Subcutaneous abdominal adipose tissue (tissue), 5 donors: ENCODE results near the gene TMCO1.
"Not testable (repeated sequence)": the region's sequence is repeated elsewhere in the genome, so short reads cannot be mapped to it uniquely, and the experiment has no call there.

Experiments used
- H3K27ac ChIP-seq: one replicate; pipeline ENCODE4 v1.7.0; 2013; ENCODE audit warnings: low read depth, mild to moderate bottlenecking, inconsistent platforms, low read length, moderate library complexity
- H3K27me3 ChIP-seq, 5 donors: one replicate each; pipeline ENCODE4 v1.7.0; 2013; ENCODE audit warnings: low read length in 5 of 5, inconsistent platforms in 1 of 5; ENCODE audit not compliant: control insufficient read depth in 5 of 5, insufficient read depth in 4 of 5
- H3K36me3 ChIP-seq, 5 donors: one replicate each; pipeline ENCODE4 v1.7.0; 2013; ENCODE audit warnings: low read length in 5 of 5; ENCODE audit not compliant: control insufficient read depth in 5 of 5, insufficient read depth in 5 of 5
- H3K4me1 ChIP-seq, 5 donors: one replicate each; pipeline ENCODE4 v1.7.0; 2013; ENCODE audit warnings: low read length in 5 of 5, mild to moderate bottlenecking in 3 of 5, moderate library complexity in 1 of 5; ENCODE audit not compliant: control insufficient read depth in 5 of 5, insufficient read depth in 5 of 5
- H3K4me3 ChIP-seq, 5 donors: one replicate each; pipeline ENCODE4 v1.7.0; 2013; ENCODE audit warnings: low read length in 5 of 5, low read depth in 1 of 5
- H3K9ac ChIP-seq, 5 donors: one replicate each; pipeline ENCODE4 v1.7.0; 2013; ENCODE audit warnings: low read length in 5 of 5, mild to moderate bottlenecking in 4 of 5, moderate library complexity in 3 of 5
- H3K9me3 ChIP-seq, 5 donors: one replicate each; pipeline ENCODE4 v1.7.0; 2013; ENCODE audit warnings: low read length in 5 of 5; ENCODE audit not compliant: control insufficient read depth in 5 of 5
- donor health status: healthy.
- donor health status: healthy.
- donor health status: healthy.
- donor health status: healthy.
- donor health status: healthy.

Gene TMCO1

GRCh38 chr1:165716265-165717051, 52.2 kb downstream of the TMCO1 start:
- not testable (repeated sequence) for H3K4me1 ChIP-seq, H3K9ac ChIP-seq, H3K4me3 ChIP-seq, H3K27ac ChIP-seq, H3K36me3 ChIP-seq, H3K9me3 ChIP-seq, H3K27me3 ChIP-seq

DNA sequence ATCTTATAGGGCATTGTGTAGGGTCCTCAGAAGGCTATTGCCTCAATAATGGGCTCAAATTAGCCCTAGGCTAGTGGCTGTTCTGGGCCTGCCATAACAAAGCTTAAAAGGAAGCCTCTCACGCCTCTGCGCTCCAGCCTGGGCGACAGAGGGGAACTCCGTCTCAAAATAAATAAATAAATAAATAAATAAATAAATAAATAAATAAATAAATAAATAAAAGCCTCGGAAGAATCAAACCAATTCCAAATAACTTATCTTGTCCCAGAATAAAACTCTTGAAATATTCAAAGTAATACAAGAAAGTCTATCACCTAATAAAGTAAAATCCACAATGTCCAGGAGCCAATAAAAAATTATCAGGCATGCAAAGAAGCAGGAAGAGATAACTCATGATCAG, 55.9 kb downstream of the TMCO1 start:
- no peaks in the 10 kb centered on the region for H3K36me3 ChIP-seq
- no peak overlapping the region for H3K9ac ChIP-seq
- peaks cover 0 to 8% (median 0%) of the 10 kb centered on the region in 5 donors for H3K4me1 ChIP-seq
- H3K27me3 ChIP-seq = no peaks in the 10 kb centered on the region
- H3K4me3 ChIP-seq = no peak overlapping the region
- no peaks in the 10 kb centered on the region for H3K9me3 ChIP-seq
- no peak overlapping the region for H3K27ac ChIP-seq

DNA sequence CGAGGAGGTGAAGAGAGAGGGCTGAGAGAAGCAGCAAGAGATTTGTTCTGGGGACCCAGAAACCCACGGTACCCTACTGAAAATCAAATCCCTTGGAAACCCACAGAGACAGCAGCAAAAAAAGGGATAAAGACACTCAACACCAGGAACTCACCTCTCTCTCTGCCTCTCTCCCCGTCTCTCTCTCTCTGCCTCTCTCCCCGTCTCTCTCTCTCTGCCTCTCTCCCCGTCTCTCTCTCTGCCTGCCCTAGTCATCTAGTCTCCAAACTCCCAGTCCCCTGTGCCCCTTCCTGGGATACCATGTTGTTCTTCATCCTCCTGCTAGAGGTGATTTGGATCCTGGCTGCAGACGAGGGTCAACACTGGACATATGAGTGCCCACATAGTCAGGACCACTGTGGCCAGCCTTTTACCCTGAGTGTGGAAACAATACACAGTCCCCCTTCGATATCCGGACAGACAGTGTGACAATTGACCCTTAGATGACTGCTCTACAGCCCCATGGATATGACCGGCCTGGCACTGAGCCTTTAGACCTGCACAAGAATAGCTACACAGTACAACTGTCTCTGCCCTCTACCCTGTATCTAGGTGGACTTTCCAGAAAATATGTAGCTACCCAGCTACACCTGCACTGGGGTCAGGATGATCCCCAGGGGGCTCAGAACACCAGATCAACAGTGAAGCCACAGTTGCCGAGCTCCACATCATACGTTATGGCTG, 60.5 kb downstream of the TMCO1 start:
- Histone ChIP-seq H3K4me1 (no peaks in the 10 kb centered on the region), H3K9ac (no peak overlapping the region), H3K27me3 (no peaks in the 10 kb centered on the region), H3K27ac (no peak overlapping the region), H3K4me3 (no peak overlapping the region), H3K36me3 (no peaks in the 10 kb centered on the region), H3K9me3 (no peaks in the 10 kb centered on the region)

DNA sequence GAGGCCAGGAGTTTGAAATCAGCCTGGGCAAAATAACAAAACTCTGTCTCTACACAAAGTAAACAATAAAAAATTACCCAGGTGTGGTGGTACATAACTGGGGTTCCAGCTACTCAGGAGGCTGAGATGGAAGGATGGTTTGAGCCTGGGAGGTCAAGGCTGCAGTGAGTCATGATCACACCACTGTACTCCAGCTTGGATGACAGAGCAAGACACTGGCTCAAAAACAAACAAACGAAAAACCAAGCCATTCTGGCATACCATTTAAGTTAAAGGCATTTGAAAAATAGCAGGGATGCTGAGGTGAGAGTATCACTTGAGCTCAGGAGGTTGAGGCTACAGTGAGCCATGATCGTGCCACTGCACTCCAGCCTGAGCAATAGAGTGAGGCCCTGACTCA, 65.0 kb downstream of the TMCO1 start:
- no peaks in the 10 kb centered on the region for H3K9me3 ChIP-seq
- no peak overlapping the region for H3K4me3 ChIP-seq
- H3K36me3 ChIP-seq = no peaks in the 10 kb centered on the region
- H3K27me3 ChIP-seq = no peaks in the 10 kb centered on the region
- H3K9ac ChIP-seq = no peak overlapping the region
- no peak overlapping the region for H3K27ac ChIP-seq
- peaks cover 0 to 6% (median 3%) of the 10 kb centered on the region in 5 donors for H3K4me1 ChIP-seq

DNA sequence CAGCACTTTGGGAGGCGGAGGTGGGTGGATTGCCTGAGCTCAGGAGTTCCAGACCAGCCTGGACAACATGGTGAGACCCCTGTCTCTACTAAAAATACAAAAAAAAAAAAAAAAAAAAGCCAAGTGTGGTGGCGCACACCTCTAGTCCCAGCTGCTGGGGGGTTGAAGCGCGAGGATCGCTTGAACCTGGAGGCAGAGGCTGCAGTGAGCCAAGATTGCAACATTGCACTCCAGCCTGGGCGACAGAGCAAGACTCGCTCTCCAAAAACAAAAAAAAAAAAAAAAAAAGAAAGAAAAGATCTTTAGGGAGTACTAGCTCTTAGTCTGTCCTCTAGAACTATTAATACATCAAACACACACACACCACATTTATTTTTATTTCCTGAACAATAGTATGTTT, 66.7 kb downstream of the TMCO1 start:
- not testable (repeated sequence) for H3K27ac ChIP-seq, H3K27me3 ChIP-seq, H3K9ac ChIP-seq, H3K4me3 ChIP-seq, H3K9me3 ChIP-seq, H3K36me3 ChIP-seq
- peaks cover 0 to 16% (median 11%) of the 10 kb centered on the region in 5 donors for H3K4me1 ChIP-seq

DNA sequence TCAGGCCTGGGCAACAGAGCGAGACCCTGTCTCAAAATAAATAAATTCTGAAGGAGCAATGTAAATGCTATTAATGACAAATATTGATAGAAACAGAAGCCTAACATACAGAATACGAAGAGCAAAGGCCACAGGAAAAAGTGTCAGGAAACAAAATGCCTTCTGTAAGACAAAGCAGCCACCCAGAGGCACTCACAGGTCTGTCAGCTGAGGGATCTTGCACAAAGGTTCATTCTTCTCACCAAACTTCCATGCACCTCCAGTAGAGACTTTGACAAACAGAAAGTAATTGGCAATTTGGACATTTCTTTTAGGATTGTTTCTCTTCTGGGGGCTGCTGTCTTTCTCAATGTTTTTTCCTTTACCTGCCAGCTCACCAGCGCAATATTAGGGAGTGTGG, 69.1 kb downstream of the TMCO1 start:
- Histone ChIP-seq H3K9me3 (no peaks in the 10 kb centered on the region), H3K9ac (no peak overlapping the region), H3K36me3 (no peaks in the 10 kb centered on the region), H3K4me1 (peaks cover 0 to 29% (median 21%) of the 10 kb centered on the region in 5 donors), H3K27ac (no peak overlapping the region), H3K27me3 (no peaks in the 10 kb centered on the region), H3K4me3 (no peak overlapping the region)

DNA sequence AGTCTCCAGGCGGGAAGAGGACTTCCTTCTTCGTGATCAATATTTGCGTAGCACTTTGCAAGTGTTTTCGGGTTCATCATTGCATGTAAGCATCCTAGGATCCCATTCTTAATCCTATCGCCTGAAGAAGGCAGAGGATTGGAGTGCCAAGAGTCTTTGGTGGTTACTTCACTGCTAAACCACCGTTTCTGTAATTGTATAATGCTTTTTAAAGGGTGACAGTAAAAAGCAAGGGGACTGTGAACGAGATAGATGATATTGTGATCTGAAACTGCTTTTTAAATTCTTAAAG, 70.0 kb downstream of the TMCO1 start:
- H3K36me3 ChIP-seq = peaks cover 0 to 2% (median 0%) of the 10 kb centered on the region in 5 donors
- peaks cover 0 to 29% (median 23%) of the 10 kb centered on the region in 5 donors for H3K4me1 ChIP-seq
- no peaks in the 10 kb centered on the region for H3K27me3 ChIP-seq
- H3K9ac ChIP-seq = peak overlapping the region; percentile 52 to 88 (median 66)
- H3K4me3 ChIP-seq = peak overlapping the region; percentile 72 to 92 (median 87)
- no peaks in the 10 kb centered on the region for H3K9me3 ChIP-seq
- H3K27ac ChIP-seq = peak overlapping the region; percentile 94

DNA sequence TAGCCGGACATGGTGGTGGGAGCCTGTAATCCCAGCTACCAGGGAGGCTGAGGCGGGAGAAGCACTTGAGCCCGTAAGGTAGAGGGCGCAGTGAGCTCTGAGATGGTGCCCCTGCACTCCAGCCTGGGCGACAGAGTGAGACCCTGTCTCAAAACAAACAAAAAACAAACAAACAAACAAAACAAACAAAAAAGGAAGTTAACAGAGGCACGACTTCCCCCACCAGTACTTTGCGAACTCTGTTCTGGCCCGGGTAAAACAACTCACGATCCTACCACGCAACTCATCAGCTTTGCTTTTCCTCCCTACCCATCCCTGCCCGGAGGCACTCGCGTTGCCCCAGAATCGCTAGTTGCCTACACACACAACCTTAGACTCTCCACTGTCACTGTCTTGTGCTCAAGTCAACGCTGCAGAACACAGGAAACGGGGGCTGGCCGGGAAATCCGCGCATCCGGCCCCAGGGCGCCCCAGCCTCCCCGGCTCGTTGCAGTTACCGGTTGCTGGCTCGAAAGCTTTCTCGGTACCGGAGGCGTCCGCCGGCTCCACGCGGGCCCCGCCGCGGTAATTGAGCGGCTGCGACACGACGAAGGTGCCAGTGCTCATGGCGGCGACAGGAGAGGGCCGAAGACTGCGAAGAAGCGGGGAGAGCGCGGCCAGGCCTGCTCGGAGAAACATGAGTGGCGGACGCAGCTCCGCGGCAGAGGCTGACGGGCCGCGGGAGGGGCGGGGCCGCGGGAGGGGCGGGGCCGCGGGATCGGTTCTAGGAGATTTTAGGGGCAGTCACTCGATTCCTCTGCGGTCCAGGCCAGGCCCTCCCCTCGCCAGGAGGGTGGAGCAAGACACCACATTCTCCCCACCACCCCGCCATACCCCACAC, 70.5 kb downstream of the TMCO1 start, which contains the start of gene ALDH9A1:
ALDH9A1 (minus strand) TSS at position 682 of the 880 bp plus-strand sequence; CDS start at position 678, 4 bp downstream.
- Histone ChIP-seq H3K4me1 (peaks cover 0 to 29% (median 23%) of the 10 kb centered on the region in 5 donors), H3K36me3 (peaks cover 0 to 2% (median 0%) of the 10 kb centered on the region in 5 donors), H3K27ac (peak within 1 kb of the TSS; percentile 94), H3K9ac (peak within 1 kb of the TSS; percentile 59 to 88 (median 81)), H3K27me3 (no peaks in the 10 kb centered on the region), H3K9me3 (no peaks in the 10 kb centered on the region), H3K4me3 (peak within 1 kb of the TSS; percentile 72 to 98 (median 87))

DNA sequence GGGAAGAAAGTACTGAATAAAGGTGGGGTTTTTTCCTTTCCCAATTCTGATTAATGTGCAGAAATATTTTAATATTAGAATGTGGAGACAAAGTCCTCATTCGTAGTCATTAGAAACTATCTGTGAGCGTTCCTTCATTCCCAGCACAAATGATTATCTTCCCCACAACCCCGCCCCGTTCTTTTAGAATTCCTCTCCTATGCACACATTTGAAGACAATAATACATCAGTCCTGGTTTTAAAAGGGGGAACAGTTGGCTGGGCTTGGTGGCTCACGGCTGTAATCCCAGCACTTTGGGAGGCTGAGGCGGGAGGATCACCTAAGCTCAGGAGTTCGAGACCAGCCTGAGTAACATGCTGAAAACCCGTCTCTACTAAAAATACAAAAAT, 71.2 kb downstream of the TMCO1 start:
- H3K4me3 ChIP-seq = peak overlapping the region; percentile 72 to 98 (median 87)
- H3K36me3 ChIP-seq = peaks cover 0 to 2% (median 0%) of the 10 kb centered on the region in 5 donors
- no peaks in the 10 kb centered on the region for H3K27me3 ChIP-seq
- peaks cover 0 to 29% (median 23%) of the 10 kb centered on the region in 5 donors for H3K4me1 ChIP-seq
- no peaks in the 10 kb centered on the region for H3K9me3 ChIP-seq
- H3K27ac ChIP-seq = peak overlapping the region; percentile 94
- peak overlapping the region in 4 of 5 donors; percentile 19 to 88 (median 78) for H3K9ac ChIP-seq
